AG04450 (cell line): ENCODE measurements around the gene KNTC1. TPM values are rescaled to one million over a fixed set of nuclear protein-coding genes. Genes with fewer than 3 reads are reported as not detected.
"Not testable (repeated sequence)": the region's sequence is repeated elsewhere in the genome, so short reads cannot be mapped to it uniquely, and the experiment has no call there.

Experiments used
- CTCF ChIA-PET: fragments of 300-600, 350-600 bp; formaldehyde crosslinking; extraction: SDS; loops from one replicate; lab custom pipeline; 2022; ENCODE audit warnings: antibody characterized with exemption, inconsistent platforms; lab: Charles Lee
- POLR2A ChIA-PET: fragments of 350-600 bp; formaldehyde crosslinking; extraction: SDS; loops from one replicate; lab custom pipeline; 2021; ENCODE audit warnings: antibody characterized with exemption, inconsistent platforms; lab: Yijun Ruan, JAX
- DNase-seq: peaks from one replicate; pipeline ENCODE4 v3.0.0-alpha.2; 2011; ENCODE audit warnings: low read depth, low spot score
- H3K27ac ChIP-seq: one replicate; pipeline ENCODE4 v1.5.1; 2012; ENCODE audit warnings: low read depth, low read length, control low read depth
- H3K27me3 ChIP-seq: one replicate; pipeline ENCODE4 v1.6.0; 2012; ENCODE audit warnings: low read length; ENCODE audit not compliant: control insufficient read depth, insufficient read depth
- H3K4me3 ChIP-seq: 2 replicates; pipeline ENCODE4 v1.5.1; 2011; ENCODE audit warnings: mild to moderate bottlenecking, low read depth, low read length, control low read depth
- H3K9me3 ChIP-seq: 2 replicates; pipeline ENCODE4 v1.5.1; 2012; ENCODE audit warnings: low read length; ENCODE audit not compliant: control insufficient read depth, insufficient read depth
- CTCF ChIP-seq: IDR thresholded peaks from 2 replicates; pipeline ENCODE4 v1.5.1; 2011; ENCODE audit warnings: low read depth, low read length, control low read depth, inconsistent platforms
- polyA plus RNA-seq: library from polyadenylated mRNA; depleted of rRNA; stranded (reverse); fragments of >200 nt; gene quantifications from 2 replicates; pipeline ENCODE4 v1.2.3, GENCODE V29; 2011

Gene KNTC1
- polyA plus RNA-seq, 1 experiment, result 10.0 TPM

GRCh38 chr12:122486805-122487426 lies 40.1 kb upstream of the KNTC1 start:
- H3K9me3 ChIP-seq, result no peaks in the 10 kb centered on the region
- no peak for TF ChIP-seq CTCF
- no peaks in the 10 kb centered on the region for H3K27me3 ChIP-seq
- no peak overlapping the region for H3K27ac ChIP-seq
- CTCF ChIA-PET, result interaction anchor here (0.6 to 2.1 kb wide), 4 partner anchors 11 to 87 kb away, joined by 3 to 10 read pairs (median 4); no protein-coding TSS in a partner anchor
- no peak overlapping the region for H3K4me3 ChIP-seq
- DNase-seq, result no peak
- POLR2A ChIA-PET, result no interaction called here

GRCh38 chr12:122487807-122488206 lies 39.2 kb upstream of the KNTC1 start:
- CTCF ChIA-PET, H3K27me3 ChIP-seq, H3K9me3 ChIP-seq, H3K27ac ChIP-seq, DNase-seq, H3K4me3 ChIP-seq, POLR2A ChIA-PET: not testable (repeated sequence)

GRCh38 chr12:122489038-122489437 lies 38.0 kb upstream of the KNTC1 start:
- TF ChIP-seq CTCF, result no peak
- Histone ChIP-seq H3K27me3 (no peaks in the 10 kb centered on the region), H3K27ac (no peak overlapping the region), H3K9me3 (no peaks in the 10 kb centered on the region), H3K4me3 (no peak overlapping the region)
- ChIA-PET CTCF (interaction anchor here (0.6 to 1.4 kb wide), 4 partner anchors 9 to 272 kb away, joined by 3 to 7 read pairs (median 4); partner anchors contain the start of gene ZCCHC8), POLR2A (interaction anchor here (1.5 kb wide), 1 partner anchor 12 kb away, joined by 5 read pairs; the partner anchor contains the start of gene ZCCHC8)
- DNase-seq, result no peak

- H3K27ac ChIP-seq, result peak overlapping the region; percentile 47
- H3K27me3 ChIP-seq, result no peaks in the 10 kb centered on the region
- H3K4me3 ChIP-seq, result no peak overlapping the region
- ChIA-PET POLR2A (no interaction called here), CTCF (interaction anchor here (1.2 to 2.1 kb wide), 2 partner anchors 20 kb away, joined by 3 to 13 read pairs; no protein-coding TSS in a partner anchor)
- no peak for DNase-seq
- H3K9me3 ChIP-seq, result no peaks in the 10 kb centered on the region
- TF ChIP-seq CTCF, result no peak
Observed at GRCh38 chr12:122491991-122492390, 35.1 kb upstream of the KNTC1 start.

- CTCF ChIA-PET, result interaction anchor here (1.2 to 2.0 kb wide), 2 partner anchors 22 to 137 kb away, joined by 3 to 9 read pairs; no protein-coding TSS in a partner anchor
- POLR2A ChIA-PET, DNase-seq, H3K27me3 ChIP-seq, H3K27ac ChIP-seq, H3K9me3 ChIP-seq, H3K4me3 ChIP-seq: not testable (repeated sequence)
Observed at GRCh38 chr12:122493222-122493621, 33.8 kb upstream of the KNTC1 start.

- POLR2A ChIA-PET, result no interaction called here
- no peak for TF ChIP-seq CTCF
- CTCF ChIA-PET, result no interaction called here
Observed at GRCh38 chr12:122495258-122495657, 31.8 kb upstream of the KNTC1 start.

More at GRCh38 chr12:122495258-122495657, 31.8 kb upstream of the KNTC1 start:
- DNase-seq, result no peak
- Histone ChIP-seq H3K9me3 (no peaks in the 10 kb centered on the region), H3K27me3 (no peaks in the 10 kb centered on the region), H3K27ac (no peak overlapping the region), H3K4me3 (no peak overlapping the region)
